ENCODE results near the gene CYB561. TPM values are rescaled to one million over a fixed set of nuclear protein-coding genes. Genes with fewer than 3 reads are reported as not detected.
A peak's percentile ranks its signal among the peaks of the same experiment; 100 is the strongest.

Gene CYB561
- total RNA-seq, 1 experiment from 2014 or later, result 40.1 TPM

GRCh38 chr17:63476459-63476853, 30.4 kb upstream of the CYB561 start:
- peak; percentile 28 for ATAC-seq
- BruUV-seq (replicated peaks), result no TSS peak
- no peaks in the 10 kb centered on the region for H3K27me3 ChIP-seq (ENCODE audit: control insufficient read depth, insufficient read depth, low read length)
- no peak for DNase-seq (ENCODE audit: low read depth, low spot score)
- peaks cover 16% of the 10 kb centered on the region for H3K4me1 ChIP-seq (ENCODE audit: control insufficient read depth, insufficient read depth, low read length)
- CTCF ChIA-PET, result interaction anchor here (0.7 kb wide), 1 partner anchor 39 kb away, joined by 3 read pairs; no protein-coding TSS in a partner anchor
- in situ Hi-C loops (cut with HindIII; ENCODE audit: low pct_unique_long_range_greater_than_20kb, low sequenced_read_pairs), result no loop called here
- H3K9me3 ChIP-seq (ENCODE audit: control insufficient read depth, insufficient read depth, low read depth, low read length), result no peaks in the 10 kb centered on the region
- no peak for TF ChIP-seq TCF7L2 (IDR thresholded peaks at IDR 0.05; ENCODE audit: low read depth, low read length)
- TF ChIP-seq POLR2AphosphoS5 (IDR thresholded peaks at IDR 0.05; ENCODE audit: low read depth, low read length), result no peak
- no peak for TF ChIP-seq CTCF (IDR thresholded peaks at IDR 0.05)
- TF ChIP-seq SIN3A (IDR thresholded peaks at IDR 0.05; ENCODE audit: borderline replicate concordance, insufficient read depth, low read depth, low read length), result no peak
- no peak for TF ChIP-seq REST (IDR thresholded peaks at IDR 0.05; ENCODE audit: insufficient read depth in 1 of 2, low read depth in 2 of 2, low read length in 1 of 2)
- intact Hi-C loops (cut with micrococcal nuclease; ENCODE audit: unreplicated experiment), result loop anchor here (5.0 kb wide), 1 partner anchor 49 kb away; no protein-coding TSS in a partner anchor
- peak overlapping the region; percentile 47 to 48 for H3K4me3 ChIP-seq (ENCODE audit: low read depth in 2 of 2, low read length in 2 of 2)
- H3K27ac ChIP-seq (ENCODE audit: low read length), result no peak overlapping the region
- POLR2A ChIA-PET, result no interaction called here
- H3K36me3 ChIP-seq (ENCODE audit: control insufficient read depth, insufficient read depth, low read length), result no peaks in the 10 kb centered on the region

GRCh38 chr17:63475491-63476412, 29.6 kb upstream of the CYB561 start:
- POLR2A ChIA-PET, result no interaction called here
- no peaks in the 10 kb centered on the region for H3K9me3 ChIP-seq (ENCODE audit: control insufficient read depth, insufficient read depth, low read depth, low read length)
- intact Hi-C loops (cut with micrococcal nuclease; ENCODE audit: unreplicated experiment) (loop anchor here (5.0 kb wide), 1 partner anchor 48 kb away; no protein-coding TSS in a partner anchor), in situ Hi-C loops (cut with HindIII; ENCODE audit: low pct_unique_long_range_greater_than_20kb, low sequenced_read_pairs) (no loop called here)
- peaks cover 16% of the 10 kb centered on the region for H3K4me1 ChIP-seq (ENCODE audit: control insufficient read depth, insufficient read depth, low read length)
- ATAC-seq (no peak), DNase-seq (ENCODE audit: low read depth, low spot score) (no peak)
- no TSS peak for BruUV-seq (replicated peaks)
- no peak overlapping the region for H3K4me3 ChIP-seq (ENCODE audit: low read depth in 2 of 2, low read length in 2 of 2)
- CTCF ChIA-PET, result no interaction called here
- no peak overlapping the region for H3K27ac ChIP-seq (ENCODE audit: low read length)
- H3K36me3 ChIP-seq (ENCODE audit: control insufficient read depth, insufficient read depth, low read length), result no peaks in the 10 kb centered on the region
- no peak for TF ChIP-seq CTCF (IDR thresholded peaks at IDR 0.05)
- TF ChIP-seq SIN3A (IDR thresholded peaks at IDR 0.05; ENCODE audit: borderline replicate concordance, insufficient read depth, low read depth, low read length), result no peak
- no peak for TF ChIP-seq TCF7L2 (IDR thresholded peaks at IDR 0.05; ENCODE audit: low read depth, low read length)
- no peak for TF ChIP-seq POLR2AphosphoS5 (IDR thresholded peaks at IDR 0.05; ENCODE audit: low read depth, low read length)
- TF ChIP-seq REST (IDR thresholded peaks at IDR 0.05; ENCODE audit: insufficient read depth in 1 of 2, low read depth in 2 of 2, low read length in 1 of 2), result no peak
- H3K27me3 ChIP-seq (ENCODE audit: control insufficient read depth, insufficient read depth, low read length), result no peaks in the 10 kb centered on the region

Data from Panc1 (cell line).